ENCODE data around the gene C17orf113.

Gene C17orf113
- 0 to 0.68 (median 0.23) reads per million in 18 experiments for total RNA-seq

DNA sequence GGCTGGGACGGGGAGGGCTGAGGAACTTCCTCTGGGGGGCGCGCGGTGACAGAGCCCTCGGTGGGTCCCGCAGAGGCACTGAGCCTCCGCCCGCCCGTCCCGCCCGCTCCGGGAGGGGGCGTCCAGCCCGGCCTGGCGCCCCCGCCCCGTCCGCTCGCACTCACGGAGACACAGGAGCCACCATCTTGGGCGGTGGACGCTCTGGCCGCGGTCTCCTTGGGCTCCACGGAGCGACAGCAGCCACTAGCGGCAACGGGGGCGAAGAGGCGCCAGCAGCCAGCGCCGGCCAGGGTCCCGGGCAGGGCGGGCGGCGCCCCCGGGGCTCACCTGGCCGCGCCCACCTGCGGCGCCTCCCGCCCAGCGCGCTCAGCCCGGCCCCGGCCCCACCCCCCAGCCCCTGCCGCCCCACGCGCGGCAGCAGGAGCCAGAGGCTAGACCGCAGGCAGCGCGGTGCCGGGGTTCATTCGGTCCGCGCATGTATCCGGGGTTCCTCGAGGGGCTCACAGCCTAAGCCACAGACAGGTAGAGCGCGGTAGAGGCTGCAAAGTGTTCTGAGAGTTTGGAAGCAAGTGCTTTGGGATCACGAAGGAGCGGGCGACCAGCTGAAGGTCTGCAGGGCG lies at the start of gene C17orf113:
C17orf113 (minus strand) TSS at position 209 of the 620 bp plus-strand sequence. CDS start 7,225 bp downstream, outside the sequence.
- DNase-seq = peak; percentile 36 to 54

DNA sequence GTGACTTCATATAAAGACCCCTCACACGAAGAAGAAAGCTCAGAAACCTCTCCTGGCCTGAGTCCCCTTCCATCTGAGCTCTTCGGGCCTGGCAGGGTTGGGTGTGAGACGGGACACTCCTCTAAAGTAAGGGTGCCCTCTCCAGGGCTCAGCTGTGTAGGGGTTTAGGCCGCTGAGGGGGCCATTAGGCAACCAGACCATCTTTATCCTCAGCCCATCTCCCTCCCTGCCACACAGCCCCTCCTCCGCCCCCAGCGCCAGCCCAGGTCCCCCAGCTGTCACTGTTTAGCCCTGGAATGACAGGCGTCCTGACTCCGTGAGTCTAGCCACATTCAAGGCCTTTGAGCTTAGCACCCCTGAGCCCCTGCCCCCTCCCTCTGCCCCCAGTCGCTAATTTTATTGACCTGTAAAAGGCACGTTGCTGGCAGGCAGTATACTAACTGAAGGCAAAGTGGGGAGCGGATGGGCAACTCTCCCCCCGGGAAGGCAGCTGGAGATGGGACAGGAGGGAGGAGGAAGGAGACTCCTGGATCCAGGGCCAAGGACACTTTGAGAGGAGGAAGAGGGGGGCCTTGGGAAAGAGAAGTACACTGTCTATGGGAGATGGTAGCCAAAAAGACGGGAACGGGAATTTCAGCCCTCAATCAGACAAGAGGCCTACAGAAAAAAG lies 48.5 kb upstream of the C17orf113 start:
- no peak for DNase-seq

DNA sequence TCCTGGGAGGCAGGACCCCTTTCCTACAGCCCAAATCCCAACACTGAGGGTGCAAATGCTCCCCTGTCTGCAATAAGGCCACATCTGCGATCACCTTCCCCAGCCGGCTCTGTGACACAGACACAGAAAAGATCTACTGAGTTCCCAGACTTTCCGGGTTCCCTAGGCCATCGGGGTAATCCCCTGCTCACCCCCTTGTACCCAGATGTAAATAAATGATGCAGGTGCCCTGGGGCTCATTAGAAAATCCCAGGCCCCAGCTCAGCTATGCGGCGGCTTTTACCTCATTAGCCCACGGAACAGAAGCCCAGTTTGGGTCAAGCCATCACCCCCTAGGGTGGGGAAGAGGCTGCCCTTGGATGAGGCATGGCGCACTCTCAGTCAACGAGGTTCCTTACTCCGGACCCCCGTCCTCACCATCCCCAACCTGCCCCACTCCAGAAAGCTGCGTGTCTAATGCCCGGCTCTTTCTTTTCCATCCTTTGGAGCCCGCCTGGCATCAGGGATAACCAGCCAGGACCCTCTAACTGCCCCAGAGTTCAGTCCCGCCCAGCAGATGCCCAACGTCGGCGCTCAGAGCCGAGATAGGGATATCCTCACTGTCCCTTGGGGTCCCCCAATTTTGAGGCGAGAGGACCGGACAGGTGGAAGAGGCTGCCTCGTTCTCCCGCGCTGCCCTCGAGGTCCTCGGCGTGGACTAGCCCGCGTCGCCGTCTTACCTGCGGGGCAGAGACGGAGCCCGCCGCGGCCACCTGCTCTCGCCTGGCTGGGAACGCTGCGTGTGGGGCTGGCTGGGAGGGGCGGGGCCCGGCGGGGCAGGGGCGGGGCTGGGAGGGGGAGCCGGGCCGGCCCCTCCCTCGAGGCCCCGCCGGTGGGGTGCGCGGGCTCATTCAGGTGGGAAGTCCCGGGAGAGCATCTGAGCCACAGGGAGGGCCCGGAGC lies 47.6 kb upstream of the C17orf113 start, which contains the start of gene ZNF385C:
ZNF385C (minus strand) TSS at position 783 of the 941 bp plus-strand sequence. CDS start 35,417 bp downstream, outside the sequence.
- DNase-seq = no peak

DNA sequence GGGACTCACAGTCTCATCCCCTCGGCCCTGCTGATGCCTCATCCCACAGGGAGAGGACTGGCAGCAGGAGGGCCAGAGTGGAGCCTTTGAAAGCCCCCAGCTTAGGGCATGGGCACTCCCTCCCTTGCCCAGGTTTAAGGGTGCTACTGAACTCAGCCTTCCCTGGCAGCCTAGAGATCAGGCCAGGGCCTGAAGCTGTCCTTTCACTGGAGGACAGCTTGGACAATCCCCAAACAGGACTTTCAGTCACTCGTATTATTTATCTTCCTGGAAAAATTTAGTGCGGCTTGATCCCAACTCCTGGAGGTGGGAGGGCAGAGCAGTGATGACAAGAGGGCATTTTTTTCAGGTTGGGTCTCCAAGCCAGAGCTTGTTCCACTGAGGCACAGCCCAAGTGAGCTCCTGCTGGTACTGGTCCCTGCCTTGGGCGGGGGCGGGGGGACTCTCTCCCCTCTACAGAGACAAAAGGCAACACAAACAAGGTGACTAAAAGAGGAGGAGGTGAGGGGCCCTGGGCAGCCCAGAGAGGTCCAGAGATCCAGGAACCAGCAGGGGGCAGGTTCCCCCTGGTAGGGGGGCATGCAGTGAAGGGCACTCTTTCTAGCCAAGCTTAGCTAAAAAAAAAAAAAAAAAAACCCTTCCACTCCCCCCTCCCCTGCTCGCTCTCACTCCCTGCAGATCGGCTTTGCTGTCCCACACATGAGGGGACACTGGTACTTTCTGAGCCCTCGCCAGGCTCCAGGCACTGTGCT lies 46.1 kb upstream of the C17orf113 start:
- no peak for DNase-seq

DNA sequence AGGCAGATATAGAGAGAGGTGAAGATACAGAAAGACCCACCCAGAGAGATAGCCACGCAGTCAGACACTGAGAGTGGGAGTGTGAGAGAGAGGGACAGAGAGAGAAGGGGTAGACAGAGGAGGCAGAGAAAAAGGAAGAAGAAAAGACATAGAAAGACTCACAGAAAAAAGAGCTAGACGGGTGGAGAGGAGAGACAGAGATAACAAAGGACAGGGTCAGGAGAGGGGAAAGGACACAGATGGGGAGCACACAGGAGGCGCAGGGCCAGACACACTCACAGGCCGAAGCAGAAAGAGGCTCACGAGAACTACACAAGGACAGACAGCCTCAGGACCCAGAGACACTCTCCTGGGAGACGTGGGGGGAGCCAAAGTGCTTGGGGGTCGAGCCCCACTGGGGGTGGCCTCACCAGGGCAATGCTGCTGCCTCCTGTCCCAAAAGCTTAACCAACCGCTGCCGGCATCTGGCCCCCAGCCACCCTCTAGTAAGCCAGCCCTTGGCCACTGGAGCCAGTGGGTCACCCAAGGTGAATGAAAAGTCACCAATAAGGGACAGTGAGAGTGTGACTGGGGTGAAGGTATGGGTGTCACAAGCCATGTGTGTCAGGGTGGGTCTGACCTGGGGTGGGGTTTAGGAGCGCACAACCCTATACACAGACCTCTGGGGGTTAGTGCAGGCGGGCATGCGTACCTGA lies 44.1 kb upstream of the C17orf113 start:
- DNase-seq = no peak

DNA sequence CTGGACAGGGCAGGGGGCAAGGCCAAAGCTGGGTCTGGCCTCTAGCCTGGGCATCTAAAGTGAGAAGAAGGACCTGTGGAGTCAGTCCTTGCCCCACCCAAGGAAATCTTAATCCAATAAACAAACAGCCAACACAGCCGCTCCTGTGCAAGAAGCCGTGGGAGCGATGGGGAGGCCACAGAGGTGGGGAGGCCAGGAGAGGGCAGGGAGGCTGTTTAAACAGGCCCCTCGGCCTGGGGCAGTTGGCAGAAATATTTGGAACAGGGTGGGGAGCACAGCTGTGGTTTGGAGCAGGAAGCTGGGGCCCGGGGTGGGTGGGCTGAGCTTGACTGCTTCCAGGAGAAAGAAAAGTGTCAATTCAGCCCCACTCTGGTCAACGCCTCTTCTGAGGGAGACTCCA lies 42.5 kb upstream of the C17orf113 start:
- no peak for DNase-seq

DNA sequence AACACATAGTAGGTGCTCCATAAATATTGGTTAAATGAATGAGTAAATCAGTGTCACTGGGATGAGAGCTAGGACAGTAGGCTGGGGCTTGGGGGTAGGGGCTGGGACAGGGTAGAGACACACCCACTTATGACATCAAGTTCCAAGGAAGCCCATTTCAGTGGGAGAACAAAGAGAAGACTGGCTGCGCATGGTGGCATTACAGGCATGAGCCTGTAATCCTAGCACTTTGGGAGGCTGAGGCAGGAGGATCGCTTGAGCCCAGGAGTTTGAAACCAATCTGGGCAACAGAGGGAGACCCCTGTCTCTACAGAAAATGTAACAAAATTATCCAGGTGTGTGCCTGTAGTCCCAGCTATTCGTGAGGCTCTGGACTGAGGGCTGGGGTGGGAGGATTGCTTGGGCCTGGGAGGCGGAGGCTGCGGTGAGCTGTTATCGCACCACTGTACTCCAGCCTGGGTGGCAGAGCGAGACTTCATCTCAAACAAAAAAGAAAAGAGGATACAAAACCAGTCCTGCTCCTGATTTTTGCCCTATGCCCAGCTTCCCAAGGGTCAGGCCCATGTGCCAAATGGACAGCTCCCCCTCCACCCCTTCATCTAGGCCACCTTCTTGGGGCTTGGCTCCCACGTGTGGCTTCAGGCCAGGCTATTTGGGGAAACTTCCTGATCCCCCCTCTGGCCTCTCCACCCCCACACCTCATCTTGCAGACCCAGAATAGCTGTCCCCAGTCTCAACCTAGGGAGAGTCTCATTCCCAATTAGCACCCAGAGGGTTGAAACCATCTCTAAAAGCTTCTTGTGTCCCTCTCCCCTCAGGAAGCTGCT lies 40.8 kb upstream of the C17orf113 start:
- no peak for DNase-seq

DNA sequence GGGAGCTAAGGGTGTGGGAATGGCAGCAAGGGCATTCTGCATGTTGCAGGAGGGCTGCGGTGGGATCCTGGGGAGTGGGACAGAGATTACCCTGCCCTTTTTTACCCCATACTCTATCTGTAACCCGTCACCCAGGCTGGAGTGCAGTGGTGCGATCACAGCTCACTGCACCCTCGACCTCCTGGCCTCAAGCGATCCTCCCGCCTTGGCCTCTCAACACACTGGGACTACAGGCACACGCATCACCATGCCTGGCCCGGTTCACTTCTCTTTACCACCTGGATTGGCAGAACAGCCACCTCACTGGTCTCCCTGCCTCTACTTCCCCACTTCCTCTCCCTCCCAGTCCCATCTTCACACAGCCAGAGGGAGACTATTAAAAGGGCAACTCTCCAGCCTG lies 38.3 kb upstream of the C17orf113 start:
- no peak for DNase-seq

DNA sequence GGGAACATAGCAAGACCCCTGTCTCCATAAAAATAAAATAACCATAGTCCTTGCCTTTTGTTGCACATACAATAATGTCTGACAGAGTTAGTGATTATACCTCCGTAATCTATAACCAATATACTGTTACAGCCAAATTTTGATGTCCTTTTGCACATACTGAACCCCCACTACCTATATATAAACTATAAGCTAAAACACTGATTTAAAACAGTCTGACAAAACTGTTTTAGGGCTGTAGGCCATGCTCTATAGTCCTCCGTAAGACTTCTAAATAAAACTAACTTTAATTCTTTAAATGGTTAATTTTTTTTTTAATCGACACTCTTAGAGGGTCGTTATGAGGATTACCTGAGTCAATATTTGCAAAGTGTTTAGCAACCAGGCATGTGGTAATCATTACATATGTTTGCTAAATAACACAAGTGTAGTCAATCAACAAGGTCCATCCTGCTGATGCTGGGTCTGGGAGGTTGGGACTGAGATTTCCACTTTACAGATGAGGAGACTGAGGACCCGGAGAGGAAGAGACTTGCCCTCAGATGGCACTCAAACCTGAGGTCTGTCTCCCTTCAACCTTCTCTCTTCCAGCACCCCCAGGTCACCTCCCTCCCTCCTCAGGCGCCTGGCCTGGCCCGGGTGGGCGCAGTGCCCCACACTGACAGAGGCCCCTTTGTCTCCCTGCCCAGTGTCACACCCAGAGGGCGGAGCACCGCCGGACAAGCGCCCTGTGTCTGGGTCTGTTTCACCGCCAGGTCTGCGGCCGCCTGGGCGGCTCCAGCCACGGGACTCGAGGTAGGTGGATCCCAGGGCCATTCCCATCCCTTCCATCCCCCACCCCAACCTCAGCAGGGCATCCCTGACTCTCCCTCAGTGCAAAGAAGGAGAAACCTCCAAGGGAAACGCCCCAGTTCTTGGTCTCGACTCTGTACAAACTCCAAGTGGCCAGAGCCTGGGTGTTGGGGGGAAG lies 37.6 kb upstream of the C17orf113 start:
- DNase-seq = no peak

DNA sequence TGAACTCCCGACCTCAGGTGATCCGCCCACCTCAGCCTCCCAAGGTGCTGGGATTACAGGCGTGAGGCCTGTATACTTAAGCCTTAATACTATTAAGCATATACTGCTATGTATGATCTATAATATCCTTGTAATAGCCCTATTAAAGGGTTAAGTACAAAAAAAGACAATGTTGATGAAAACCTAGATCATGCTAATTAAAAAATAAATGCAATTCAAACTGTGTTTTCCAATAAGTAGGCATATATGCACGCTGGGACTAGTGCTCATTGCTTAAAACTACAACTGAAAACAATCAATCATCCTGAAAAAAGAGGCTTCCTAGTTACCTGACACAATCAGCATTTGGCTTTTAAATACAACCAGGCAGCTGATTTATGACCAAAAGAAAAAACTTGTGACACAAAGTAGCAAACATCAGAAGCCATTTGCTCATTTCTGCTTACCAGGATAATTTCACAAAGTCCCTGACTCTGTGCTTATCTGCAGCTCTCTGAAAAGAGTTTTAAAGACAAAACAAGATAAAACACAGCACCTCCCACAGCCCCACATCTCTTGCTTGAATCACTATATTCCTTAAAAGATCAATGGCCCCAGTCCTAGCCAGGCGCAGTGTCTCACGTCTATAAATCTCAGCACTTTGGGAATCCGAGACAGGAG lies 36.8 kb upstream of the C17orf113 start:
- no peak for DNase-seq

DNA sequence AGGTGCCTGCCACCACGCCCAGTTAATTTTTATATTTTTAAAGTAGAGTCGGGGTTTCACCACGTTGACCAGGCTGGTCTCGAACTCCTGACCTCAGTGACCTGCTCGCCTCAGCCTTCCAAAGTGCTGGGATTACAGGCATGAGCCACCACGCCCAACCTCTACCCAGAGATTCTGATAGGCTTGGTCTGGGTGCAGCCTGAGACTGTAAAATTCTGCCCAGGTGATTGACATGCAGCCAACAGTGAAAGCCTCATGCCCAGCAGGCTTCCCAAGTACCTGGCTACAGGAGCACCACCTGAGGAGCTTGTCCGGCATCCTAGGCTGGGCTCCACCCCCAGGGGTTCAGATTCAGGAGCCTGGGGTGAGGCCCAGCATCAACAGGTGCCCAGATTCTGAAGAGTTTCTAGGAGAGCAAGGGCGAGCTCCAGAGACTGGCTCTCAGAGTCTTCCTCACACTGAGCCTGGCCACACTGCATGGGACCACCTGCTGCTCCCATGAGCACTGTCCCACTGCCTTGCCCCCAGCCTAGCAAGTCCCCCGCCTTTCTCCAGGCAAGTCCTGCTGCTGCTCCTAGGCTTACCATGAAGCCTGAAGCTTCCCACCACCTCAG lies 31.2 kb upstream of the C17orf113 start:
- DNase-seq = no peak

DNA sequence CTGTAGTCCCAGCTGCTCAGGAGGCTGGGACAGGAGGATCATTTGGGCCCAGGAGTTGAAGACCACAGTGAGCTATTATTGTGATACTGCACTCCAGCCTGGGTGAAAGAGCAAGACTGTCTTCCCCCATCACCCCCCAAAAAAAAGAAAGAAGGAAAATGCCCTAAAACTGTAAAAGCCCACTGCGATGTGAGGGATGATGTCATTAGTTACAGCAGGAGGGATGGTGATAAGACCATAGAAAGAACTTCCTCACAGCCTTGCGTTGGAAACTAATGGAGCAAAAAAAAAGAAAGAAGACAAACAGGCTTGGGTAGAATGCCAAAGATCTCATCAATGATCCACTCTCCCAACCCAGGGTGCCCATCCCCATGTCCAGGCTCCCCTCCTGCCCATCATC lies 29.1 kb upstream of the C17orf113 start:
- DNase-seq = no peak

DNA sequence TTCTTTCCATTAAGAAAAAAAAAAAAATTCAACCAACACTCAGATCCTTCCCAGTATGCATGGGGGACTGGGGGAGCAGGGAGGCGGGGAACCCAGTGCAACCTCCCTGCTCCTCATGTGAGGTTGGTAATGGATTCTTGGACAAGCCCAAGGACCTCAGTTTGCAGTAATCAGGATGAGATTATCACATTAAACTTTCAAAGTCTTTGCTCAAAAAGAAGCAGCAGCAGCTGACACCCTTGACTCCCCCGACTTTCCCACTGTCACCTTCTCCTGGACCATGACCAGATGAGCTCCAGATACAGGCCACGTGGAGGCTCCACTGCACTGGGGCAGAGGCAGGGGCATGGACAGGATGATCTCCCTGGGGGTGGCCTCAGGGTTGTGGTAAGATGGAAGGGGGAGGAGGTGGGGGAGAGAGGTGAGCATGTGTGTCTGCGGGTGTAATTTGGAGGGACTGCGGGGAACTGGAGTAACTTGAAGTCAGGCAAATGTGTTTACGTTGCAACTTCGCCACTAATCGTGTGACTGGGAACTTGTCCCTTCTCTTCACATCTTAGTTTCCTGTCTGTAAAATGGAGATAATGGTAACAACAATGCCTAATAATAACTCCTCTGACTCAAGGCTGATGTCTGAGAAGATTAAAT lies 28.1 kb upstream of the C17orf113 start:
- no peak for DNase-seq

DNA sequence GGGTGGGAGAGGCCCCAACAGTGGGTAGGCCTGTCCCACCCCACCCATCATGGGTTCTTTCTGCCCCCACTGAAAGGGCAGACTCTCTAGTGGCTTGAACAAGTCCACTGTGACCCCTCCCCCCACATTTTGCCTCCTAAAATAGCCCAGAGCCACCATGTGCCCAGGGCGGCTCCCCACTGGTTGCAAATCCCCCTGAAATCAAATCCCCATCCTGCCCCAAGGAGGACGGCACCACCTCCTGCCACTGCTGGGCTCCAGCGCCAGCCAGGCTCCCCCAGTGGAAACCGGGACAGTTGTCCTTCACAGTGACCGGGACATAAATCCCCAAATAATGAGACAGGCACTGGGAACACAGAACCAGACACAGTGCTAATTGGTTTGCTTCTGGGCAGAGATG lies 27.4 kb upstream of the C17orf113 start:
- DNase-seq = no peak

DNA sequence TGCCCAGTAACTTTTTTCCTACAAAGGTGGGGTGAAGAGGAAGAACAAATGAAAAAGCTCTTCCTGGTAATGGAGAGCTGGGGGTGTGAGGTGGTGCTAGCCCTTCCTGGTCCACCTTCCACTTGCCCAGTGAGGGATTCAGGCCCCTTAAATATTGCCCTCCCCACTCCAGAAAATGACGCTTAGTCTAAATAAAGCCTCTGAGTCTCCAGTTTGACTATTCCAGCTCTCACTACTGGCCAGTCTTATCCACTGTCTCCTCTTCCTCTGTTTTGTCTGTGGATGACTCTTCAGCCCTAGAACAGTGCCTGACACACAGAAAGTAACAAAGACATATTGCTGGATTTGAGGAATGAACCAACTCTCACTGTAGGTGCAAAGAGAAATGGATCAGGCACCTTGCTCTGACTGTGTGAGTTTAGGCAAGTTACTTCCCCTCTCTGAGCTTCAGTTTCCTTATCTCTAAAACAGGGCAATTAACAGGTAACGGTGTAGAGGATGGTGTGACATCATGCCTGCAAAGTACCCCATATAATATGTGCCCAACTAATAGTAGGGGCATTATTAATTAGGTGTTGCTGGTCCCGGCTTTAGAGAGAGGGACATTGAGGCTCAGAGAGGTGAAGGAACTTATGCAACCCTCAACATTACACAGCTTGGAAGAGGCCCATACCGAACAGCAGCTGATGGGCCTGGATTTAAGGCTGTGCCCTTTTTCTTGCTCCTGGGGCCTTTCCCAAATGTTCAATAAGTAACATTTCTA lies 26.6 kb upstream of the C17orf113 start:
- no peak for DNase-seq

DNA sequence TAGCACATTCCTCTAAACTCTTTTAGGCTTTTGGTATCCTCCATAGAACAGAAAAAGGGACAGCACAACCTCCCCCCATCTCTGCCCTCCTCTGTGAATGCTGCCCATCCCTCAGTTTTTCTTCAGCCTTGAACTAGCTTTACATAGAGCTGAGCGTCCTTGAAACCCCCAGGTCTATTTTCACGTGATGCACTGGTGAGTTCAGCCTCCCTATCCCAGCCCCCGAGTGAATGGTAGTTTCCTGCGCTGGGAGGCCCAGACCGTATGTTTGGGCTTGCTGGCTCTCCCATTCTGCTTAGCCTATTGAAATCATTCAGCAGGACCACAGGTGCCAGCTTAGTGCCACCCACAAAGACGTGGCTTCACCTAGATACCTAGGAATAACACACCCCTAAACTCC lies 25.4 kb upstream of the C17orf113 start:
- no peak for DNase-seq
